GM15510 (cell line): Measurements from ENCODE around the gene NOA1.

ENCODE experiments used
- POLR2A ChIP-seq: IDR thresholded peaks from 3 replicates; pipeline ENCODE4 v1.6.1; 2011; ENCODE audit warnings: borderline replicate concordance; ENCODE audit not compliant: insufficient read length; ENCODE audit errors: extremely low read depth

Gene NOA1

DNA sequence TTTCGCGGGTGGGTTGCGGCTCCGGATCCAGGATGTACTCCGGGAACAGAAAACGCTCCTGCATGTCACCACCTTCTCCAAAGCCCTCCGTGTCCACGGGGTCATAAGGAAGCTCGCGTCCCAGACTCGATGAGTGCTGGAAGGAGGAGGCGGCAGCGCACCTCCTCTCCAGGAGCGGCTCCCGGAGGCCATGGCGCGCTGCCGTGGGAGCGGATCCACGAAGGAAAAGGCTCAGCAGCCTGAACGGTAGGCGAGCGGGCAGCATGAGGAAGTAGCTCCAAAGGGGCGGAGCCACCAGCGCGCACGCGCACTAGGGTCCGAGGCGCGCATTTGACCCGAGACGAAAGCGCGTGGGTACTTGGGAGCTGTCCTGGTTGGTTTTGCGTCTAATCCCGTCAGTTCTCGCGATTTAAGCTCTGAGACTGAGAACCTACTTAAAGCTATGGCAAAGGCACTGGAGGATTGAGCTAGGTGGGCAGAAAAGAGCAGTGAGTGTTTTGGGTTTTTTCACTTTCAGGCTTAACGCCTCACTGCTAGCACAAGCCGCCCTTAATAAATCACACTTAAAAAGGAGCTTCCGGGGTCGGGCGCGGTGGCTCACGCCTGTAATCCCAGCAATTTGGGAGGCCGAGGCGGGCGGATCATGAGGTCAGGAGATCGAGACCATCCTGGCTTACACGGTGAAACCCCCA lies at the start of gene NOA1:
Gene NOA1 (minus strand): TSS at position 286 of the 692 bp plus-strand sequence. CDS start 21 bp downstream, at position 265.
- TF ChIP-seq POLR2A, result peak; percentile 87

DNA sequence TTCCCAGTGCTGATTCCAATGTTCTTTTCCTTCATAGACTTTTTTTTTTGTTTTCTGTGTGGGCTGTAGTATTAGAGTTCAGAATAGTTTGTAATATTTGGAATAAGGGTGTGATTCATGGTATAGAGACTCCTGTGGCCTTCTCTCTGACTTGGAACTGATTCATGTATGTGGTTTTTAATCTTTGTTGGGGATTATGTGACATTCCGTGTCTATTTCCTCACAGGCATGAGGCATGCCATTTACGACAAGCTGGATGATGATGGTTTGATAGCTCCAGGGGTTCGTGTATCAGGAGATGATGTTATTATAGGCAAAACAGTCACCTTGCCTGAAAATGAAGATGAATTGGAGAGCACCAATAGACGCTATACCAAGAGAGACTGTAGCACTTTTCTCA lies 45.7 kb upstream of the NOA1 start:
- no peak for TF ChIP-seq POLR2A

DNA sequence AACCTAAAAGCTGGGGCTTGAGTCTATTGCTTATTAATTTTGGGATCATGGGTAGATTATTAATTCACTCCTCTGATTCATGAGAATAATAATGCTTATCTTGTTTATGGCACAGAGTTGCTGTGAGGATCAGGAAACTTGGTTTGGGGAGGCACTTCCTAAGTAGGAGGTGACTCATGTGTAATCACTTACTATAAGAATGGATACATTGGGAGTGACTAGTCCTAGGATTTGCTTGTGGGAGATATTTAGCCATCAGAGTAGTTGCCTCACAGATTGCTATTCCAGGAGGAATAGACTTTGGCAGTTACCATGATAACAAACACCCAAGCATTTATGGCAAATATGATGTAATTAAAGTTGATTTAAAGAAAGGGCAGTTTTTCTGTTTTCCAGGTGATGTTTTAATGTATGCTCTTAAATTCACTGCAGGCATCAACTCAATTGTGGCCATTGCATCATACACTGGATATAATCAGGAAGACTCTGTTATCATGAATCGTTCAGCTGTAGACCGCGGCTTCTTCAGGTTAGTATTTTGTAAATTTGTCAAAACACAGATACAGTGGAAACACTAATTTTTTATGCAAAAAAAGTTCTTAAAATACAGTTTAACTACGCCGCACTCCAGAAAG lies 43.2 kb upstream of the NOA1 start:
- no peak for TF ChIP-seq POLR2A

DNA sequence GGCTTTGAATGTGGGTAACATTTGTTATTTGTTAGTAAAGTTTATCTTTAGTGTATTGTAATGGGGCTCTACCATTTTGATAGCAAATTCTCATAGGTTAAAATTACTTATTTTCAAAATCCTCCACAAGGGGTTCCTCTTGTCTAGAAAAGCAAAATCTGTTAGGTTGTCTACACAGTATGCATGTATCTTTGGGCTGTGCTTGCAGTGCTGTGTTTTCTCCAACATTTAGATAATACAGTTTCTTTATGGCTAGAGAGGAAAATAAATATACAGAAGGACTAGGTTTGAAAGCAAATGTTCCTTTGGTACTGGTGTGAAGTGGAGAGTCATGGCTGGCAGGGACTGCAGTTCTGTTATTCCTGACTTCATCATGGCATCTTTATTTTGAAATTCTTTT lies 41.6 kb upstream of the NOA1 start:
- no peak for TF ChIP-seq POLR2A

DNA sequence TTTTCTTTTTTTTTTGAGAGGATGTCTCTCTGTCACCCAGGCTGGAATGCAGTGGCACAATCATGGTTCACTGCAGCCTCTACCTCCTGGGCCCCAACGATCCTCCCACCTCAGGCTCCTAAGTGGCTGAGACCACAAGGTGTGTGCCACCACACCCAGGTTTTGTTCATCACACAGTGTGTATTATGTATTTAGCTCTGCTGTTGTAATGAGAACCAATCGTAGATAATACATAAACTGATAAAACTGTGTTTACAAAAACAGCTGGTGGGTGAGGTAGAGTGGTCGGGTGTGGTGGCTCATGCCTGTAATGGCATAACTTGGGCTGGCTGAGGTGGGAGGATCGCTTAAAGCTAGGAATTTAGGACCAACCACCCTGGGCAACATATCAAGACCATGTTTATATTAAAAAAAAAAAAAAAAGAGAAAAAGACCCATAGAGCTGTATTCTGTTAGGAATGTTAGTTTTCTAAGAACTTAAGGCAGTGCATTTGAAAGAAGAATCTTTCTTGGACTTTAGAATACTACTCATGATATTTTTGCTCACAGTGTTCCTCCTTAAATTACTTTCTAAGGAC lies 36.2 kb upstream of the NOA1 start:
- TF ChIP-seq POLR2A, result no peak

DNA sequence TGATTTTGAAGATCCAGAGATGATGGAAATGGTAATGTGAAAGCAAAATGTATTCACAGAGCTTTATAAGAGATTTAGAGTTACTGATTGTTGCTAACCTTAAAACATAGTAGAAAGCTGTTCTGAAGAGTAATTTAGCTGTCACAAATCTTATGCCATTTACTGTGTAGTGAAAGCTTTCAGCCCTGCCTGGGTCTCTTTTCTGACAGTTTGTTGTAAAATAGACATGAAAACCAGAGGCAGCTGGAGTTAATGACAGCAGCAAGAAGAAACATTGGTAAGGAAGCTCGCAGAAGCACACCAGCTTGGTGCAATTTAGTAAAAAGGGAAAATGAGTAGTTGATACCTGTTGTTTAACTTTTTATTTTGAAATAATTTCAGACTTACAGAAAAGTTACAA lies 22.3 kb upstream of the NOA1 start:
- no peak for TF ChIP-seq POLR2A

DNA sequence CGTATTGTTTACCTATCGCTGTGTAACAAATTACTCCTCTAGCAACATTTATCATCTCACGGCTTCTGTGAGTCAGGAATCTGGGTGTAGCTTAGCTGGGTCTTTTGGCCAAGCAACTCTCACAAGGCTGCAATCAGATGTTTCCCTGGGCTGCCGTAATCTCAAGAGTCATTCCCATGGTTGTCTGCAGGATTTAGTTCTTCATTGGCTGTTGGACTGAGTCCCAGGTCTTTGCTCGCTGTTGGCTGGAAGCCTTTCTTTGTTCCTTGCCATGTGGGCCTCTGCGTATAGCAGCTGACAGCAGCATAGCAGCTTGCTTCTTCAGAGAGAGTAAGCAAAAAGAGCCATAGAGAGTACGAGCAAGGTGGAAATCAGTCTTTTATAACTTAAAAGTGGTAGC lies 18.1 kb upstream of the NOA1 start:
- no peak for TF ChIP-seq POLR2A

DNA sequence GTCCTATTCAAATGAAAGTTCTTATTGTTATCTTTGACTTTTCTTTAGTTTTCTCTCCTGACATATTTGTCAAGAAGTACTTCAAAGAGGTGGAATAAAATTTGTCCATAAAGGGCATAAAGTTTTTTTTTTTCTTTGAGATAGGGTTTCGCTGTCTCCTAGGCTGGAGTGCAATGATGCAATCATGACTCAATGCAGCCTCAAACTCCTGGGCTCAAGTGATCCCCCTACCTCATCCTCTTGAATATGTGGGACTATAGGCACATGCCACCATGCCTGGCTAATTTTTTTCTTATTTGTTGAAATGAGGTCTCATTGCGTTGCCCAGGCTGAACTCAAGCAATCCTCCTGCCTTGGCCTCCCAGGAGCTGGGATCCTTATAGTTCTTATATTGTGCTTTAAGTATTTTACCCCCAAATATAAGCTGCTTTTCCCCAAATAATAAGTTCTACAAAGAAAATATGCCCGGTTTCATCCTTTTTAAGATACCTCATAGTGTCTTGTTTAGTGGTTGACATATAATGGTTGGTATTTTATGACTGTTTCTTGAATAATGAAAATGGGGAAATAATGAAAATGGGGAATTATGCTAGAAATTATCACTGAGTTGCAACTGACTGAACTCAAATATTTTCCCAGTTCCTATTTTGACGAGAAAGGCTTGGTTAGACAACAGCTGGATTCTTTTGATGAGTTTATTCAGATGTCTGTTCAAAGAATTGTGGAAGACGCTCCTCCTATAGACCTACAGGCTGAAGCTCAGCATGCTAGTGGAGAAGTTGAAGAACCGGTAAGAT lies 12.9 kb upstream of the NOA1 start:
- TF ChIP-seq POLR2A, result no peak

DNA sequence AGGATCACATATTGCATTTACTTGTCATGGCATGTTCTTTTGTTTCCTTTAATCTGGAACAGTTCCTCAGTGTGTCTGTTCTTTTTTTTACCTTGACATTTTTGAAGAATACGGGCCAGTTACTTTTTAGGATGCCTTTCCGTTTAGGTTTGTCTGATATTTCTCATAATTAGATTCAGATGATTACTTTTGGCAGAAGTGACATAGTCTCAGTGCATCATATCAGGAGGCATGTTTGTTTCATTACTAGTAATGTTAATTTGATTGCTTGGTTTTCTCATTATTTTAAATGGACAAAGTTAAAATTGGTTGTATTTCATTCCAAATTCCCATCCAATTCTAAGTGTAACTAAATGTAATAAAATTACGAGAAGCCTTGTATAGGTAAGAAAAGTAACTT lies 9.5 kb upstream of the NOA1 start:
- TF ChIP-seq POLR2A, result no peak

DNA sequence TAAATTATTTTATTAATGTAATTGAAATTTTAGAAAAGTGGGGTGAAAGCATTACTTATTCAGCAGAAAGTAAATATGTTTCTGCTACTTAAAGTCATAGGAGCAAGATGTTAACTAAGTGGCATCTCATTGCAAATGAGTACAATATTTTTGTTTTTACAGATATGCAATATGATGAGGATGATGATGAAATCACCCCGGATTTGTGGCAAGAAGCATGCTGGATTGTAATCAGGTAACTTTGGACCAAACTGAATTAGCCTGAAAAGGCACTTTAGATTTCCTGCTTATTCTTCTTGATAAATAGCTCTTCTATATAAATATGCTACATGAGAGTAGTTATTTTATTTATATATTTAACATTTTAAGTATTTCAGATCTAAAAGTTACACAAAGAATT lies 8.8 kb upstream of the NOA1 start:
- no peak for TF ChIP-seq POLR2A

DNA sequence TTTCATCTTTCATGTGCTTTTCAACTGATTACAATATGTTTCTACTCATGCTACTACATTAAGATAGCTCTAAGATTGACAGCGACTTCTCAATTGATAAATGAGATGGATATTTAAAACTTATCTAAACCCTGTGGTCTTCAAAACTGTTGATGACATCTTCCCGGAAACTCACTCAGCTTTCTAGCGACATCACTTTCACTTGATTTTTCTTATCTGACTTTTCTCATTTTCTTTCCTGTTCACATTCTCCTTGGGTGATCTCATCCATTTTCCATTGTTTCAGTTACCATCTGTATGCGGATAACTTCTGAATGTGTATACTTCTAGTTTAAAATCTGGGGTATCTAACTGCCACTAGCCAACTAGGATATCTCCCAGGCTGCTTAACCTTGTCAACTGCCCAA lies 4.4 kb upstream of the NOA1 start:
- TF ChIP-seq POLR2A, result no peak

DNA sequence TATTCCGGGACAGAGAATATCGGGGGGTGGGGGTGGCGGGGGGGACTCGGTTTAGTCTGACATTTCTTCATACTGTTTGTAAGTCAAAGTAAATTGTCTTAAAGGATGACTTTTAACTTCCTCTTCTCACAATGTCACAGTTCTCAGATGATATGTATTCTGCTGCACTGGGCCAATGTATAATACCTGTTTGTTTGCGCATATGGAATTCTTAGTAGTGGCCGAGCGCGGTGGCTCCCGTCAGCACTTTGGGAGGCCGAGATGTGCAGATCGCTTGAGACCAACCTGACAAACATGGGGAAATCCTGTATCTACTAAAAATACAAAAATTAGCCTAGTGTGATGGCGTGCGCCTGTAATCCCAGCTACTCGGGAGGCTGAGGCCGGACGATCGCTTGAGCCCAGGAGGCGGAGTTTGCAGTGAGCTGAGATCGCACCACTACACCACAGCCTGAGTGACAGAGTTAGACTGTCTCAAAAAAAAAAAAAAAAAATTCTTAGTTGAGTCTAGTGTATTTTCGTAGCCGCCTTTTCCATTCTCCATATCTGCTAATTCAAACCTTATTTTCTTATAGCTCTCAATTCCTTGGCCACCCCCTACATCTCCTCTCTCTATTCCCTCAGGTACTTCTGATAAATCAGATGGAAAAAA lies 2.1 kb upstream of the NOA1 start:
- TF ChIP-seq POLR2A, result no peak

DNA sequence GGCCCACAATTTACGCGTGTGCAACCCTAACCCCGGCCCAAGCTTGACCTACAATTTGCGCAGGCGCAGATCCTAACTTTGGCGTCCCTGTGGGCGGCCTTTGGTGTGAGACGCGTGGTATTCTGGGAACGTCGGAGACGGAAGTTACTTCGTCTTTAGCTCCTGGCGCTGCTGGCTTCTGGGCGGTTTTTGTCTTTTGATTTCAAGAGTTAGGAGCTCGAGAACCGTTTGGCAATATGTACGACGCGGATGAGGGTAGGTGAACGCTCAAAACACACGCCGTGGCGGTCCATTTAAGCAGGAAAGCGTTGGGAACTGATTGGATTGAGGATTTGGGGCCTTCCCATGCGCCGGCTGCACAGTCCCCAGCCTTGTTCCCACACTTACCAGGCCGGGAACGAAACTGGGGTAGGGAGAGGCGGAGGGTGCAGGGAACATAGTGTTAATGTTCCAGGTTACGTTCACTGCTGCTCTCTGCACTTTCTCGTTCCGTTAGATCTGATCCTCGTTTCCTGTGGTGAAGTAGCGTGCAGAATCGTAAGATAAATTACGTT lies 1.4 kb upstream of the NOA1 start, which contains the start of gene POLR2B:
Gene POLR2B (plus strand): TSS at position 147 of the 554 bp plus-strand sequence. CDS start 90 bp downstream, at position 237.
- peak; percentile 86 for TF ChIP-seq POLR2A

DNA sequence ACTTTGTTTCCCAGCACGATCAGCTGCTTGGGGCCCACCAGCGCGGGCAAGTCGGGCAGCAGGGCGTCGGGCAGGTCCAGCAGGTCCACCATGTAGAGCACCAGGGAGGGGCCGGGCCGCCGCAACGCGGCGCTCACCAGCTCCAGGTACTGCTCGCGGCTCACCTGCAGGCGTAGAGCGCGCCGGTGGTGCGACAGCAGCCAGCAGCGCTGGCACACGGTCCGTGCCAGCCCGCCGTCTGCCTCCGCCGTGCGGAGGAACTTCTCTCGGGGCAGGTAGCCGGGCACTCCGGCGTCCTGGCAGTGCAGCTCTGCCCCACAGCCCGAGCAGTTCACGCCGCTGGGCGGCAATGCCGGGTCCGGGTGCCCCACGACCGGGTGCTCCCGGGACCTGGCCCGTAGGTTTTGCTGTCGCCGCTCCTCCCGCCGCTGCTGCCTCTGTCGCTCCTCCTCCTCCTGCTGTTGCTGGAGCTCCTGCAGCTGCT lies 527 bp downstream of the NOA1 start:
- no peak for TF ChIP-seq POLR2A
